HAP-1 (cell line): ENCODE results near the gene SLX4IP.

Experiments
- DNase-seq, 2 experiments: peaks; one replicate each; pipeline ENCODE4 v3.0.0-alpha.2; 2016 to 2020; ENCODE audit warnings: low spot score in 2 of 2
- H3K27me3 ChIP-seq: fragments of 250-450 bp; sonication (Bioruptor Pico); 2 replicates; pipeline ENCODE4 v1.5.1; 2020; ENCODE audit warnings: low read depth, mild to moderate bottlenecking, moderate library complexity
- H3K36me3 ChIP-seq: fragments of 250-450 bp; sonication (Bioruptor Pico); replicated peaks from 2 replicates; pipeline ENCODE4 v1.5.1; 2020; ENCODE audit warnings: mild to moderate bottlenecking
- H3K4me1 ChIP-seq: fragments of 250-450 bp; sonication (Bioruptor Pico); 2 replicates; pipeline ENCODE4 v1.5.1; 2020; ENCODE audit warnings: mild to moderate bottlenecking
- H3K4me3 ChIP-seq: fragments of 250-450 bp; sonication (Bioruptor Pico); 2 replicates; pipeline ENCODE4 v1.5.1; 2020; ENCODE audit warnings: mild to moderate bottlenecking, moderate library complexity
- H3K9me3 ChIP-seq: fragments of 250-450 bp; sonication (Bioruptor Pico); 2 replicates; pipeline ENCODE4 v1.5.1; 2020; ENCODE audit warnings: mild to moderate bottlenecking, moderate library complexity
- in situ Hi-C: fragments of 300-500 bp; cut with MboI; formaldehyde crosslinking; loops from 3 replicates; pipeline ENCODE4 v1.14.3; 2020; ENCODE audit warnings: low sequenced_read_pairs, inconsistent platforms, mixed read lengths

The SLX4IP gene

GRCh38 chr20:10658051-10658823 lies 223.1 kb downstream of the SLX4IP start:
- in situ Hi-C loops = no loop called here
- DNase-seq = no peak
- Histone ChIP-seq H3K36me3 (peaks cover 22% of the 10 kb centered on the region), H3K9me3 (no peaks in the 10 kb centered on the region), H3K4me1 (peaks cover 35% of the 10 kb centered on the region), H3K4me3 (no peak overlapping the region), H3K27me3 (no peaks in the 10 kb centered on the region)

- Histone ChIP-seq H3K36me3 (peaks cover 24% of the 10 kb centered on the region), H3K27me3 (no peaks in the 10 kb centered on the region), H3K4me3 (no peak overlapping the region), H3K4me1 (peaks cover 38% of the 10 kb centered on the region), H3K9me3 (no peaks in the 10 kb centered on the region)
- in situ Hi-C loops = no loop called here
- DNase-seq = no peak
Observed at GRCh38 chr20:10658876-10659632, 223.9 kb downstream of the SLX4IP start.

GRCh38 chr20:10659651-10660601 lies 224.8 kb downstream of the SLX4IP start:
- no peaks in the 10 kb centered on the region for H3K27me3 ChIP-seq
- no peak for DNase-seq
- in situ Hi-C loops = no loop called here
- no peak overlapping the region for H3K4me3 ChIP-seq
- H3K4me1 ChIP-seq = peaks cover 46% of the 10 kb centered on the region
- H3K9me3 ChIP-seq = no peaks in the 10 kb centered on the region
- H3K36me3 ChIP-seq = peaks cover 24% of the 10 kb centered on the region

- no peak for DNase-seq
- peaks cover 51% of the 10 kb centered on the region for H3K4me1 ChIP-seq
- H3K9me3 ChIP-seq = no peaks in the 10 kb centered on the region
- no peaks in the 10 kb centered on the region for H3K27me3 ChIP-seq
- in situ Hi-C loops = no loop called here
- H3K36me3 ChIP-seq = peaks cover 24% of the 10 kb centered on the region
- no peak overlapping the region for H3K4me3 ChIP-seq
Observed at GRCh38 chr20:10660661-10661060, 225.6 kb downstream of the SLX4IP start.

GRCh38 chr20:10661261-10661660 lies 226.2 kb downstream of the SLX4IP start:
- Histone ChIP-seq H3K4me1 (peaks cover 52% of the 10 kb centered on the region), H3K36me3 (peaks cover 24% of the 10 kb centered on the region), H3K27me3 (no peaks in the 10 kb centered on the region), H3K4me3 (no peak overlapping the region), H3K9me3 (no peaks in the 10 kb centered on the region)
- in situ Hi-C loops = no loop called here
- DNase-seq = no peak

GRCh38 chr20:10662151-10662550 lies 227.0 kb downstream of the SLX4IP start:
- Histone ChIP-seq H3K27me3 (no peaks in the 10 kb centered on the region), H3K9me3 (no peaks in the 10 kb centered on the region), H3K4me1 (peaks cover 47% of the 10 kb centered on the region), H3K4me3 (no peak overlapping the region), H3K36me3 (peaks cover 24% of the 10 kb centered on the region)
- in situ Hi-C loops = no loop called here
- no peak for DNase-seq

GRCh38 chr20:10662661-10663458 lies 227.8 kb downstream of the SLX4IP start:
- Histone ChIP-seq H3K9me3 (no peaks in the 10 kb centered on the region), H3K27me3 (no peaks in the 10 kb centered on the region), H3K4me3 (no peak overlapping the region), H3K4me1 (peaks cover 48% of the 10 kb centered on the region), H3K36me3 (peaks cover 21% of the 10 kb centered on the region)
- in situ Hi-C loops = no loop called here
- no peak for DNase-seq

- H3K36me3 ChIP-seq = peaks cover 18% of the 10 kb centered on the region
- H3K4me1 ChIP-seq = peaks cover 46% of the 10 kb centered on the region
- no peak for DNase-seq
- H3K4me3 ChIP-seq = no peak overlapping the region
- H3K9me3 ChIP-seq = no peaks in the 10 kb centered on the region
- in situ Hi-C loops = no loop called here
- H3K27me3 ChIP-seq = no peaks in the 10 kb centered on the region
Observed at GRCh38 chr20:10663756-10664155, 228.7 kb downstream of the SLX4IP start.

- H3K4me3 ChIP-seq = no peak overlapping the region
Observed at GRCh38 chr20:10665027-10665561, 230.0 kb downstream of the SLX4IP start.

GRCh38 chr20:10665791-10666190 lies 230.7 kb downstream of the SLX4IP start:
- DNase-seq = no peak
- Histone ChIP-seq H3K27me3 (no peaks in the 10 kb centered on the region), H3K36me3 (peaks cover 20% of the 10 kb centered on the region), H3K4me1 (peaks cover 46% of the 10 kb centered on the region), H3K9me3 (no peaks in the 10 kb centered on the region), H3K4me3 (no peak overlapping the region)
- in situ Hi-C loops = no loop called here

More at GRCh38 chr20:10665027-10665561, 230.0 kb downstream of the SLX4IP start:
- H3K27me3 ChIP-seq = no peaks in the 10 kb centered on the region
- no peaks in the 10 kb centered on the region for H3K9me3 ChIP-seq
- H3K36me3 ChIP-seq = peaks cover 20% of the 10 kb centered on the region
- DNase-seq = no peak
- in situ Hi-C loops = no loop called here
- peaks cover 43% of the 10 kb centered on the region for H3K4me1 ChIP-seq

GRCh38 chr20:10666221-10667076 lies 231.3 kb downstream of the SLX4IP start:
- peaks cover 19% of the 10 kb centered on the region for H3K36me3 ChIP-seq
- H3K27me3 ChIP-seq = no peaks in the 10 kb centered on the region
- peaks cover 52% of the 10 kb centered on the region for H3K4me1 ChIP-seq
- in situ Hi-C loops = no loop called here
- DNase-seq = no peak
- no peaks in the 10 kb centered on the region for H3K9me3 ChIP-seq
- no peak overlapping the region for H3K4me3 ChIP-seq

- DNase-seq = no peak
- Histone ChIP-seq H3K4me3 (no peak overlapping the region), H3K27me3 (no peaks in the 10 kb centered on the region), H3K4me1 (peaks cover 54% of the 10 kb centered on the region), H3K9me3 (no peaks in the 10 kb centered on the region), H3K36me3 (peaks cover 16% of the 10 kb centered on the region)
- in situ Hi-C loops = no loop called here
Observed at GRCh38 chr20:10667077-10667401, 231.9 kb downstream of the SLX4IP start.
